Progenitor cell of endocrine pancreas (in vitro differentiated cells): ENCODE results near the gene SARS2. TPM values are rescaled to one million over a fixed set of nuclear protein-coding genes. Genes with fewer than 3 reads are reported as not detected.

Experiments
- DNase-seq: peaks from one replicate; pipeline ENCODE4 v3.0.0; 2021; ENCODE audit warnings: low spot score; ENCODE audit not compliant: unreplicated experiment
- H3K27ac Mint-ChIP-seq: 2 replicates; pipeline ENCODE4 v1.8.0; 2021; ENCODE audit warnings: mild to moderate bottlenecking, moderate library complexity, mixed read lengths
- H3K27me3 Mint-ChIP-seq: 2 replicates; pipeline ENCODE4 v1.8.0; 2021; ENCODE audit warnings: mixed read lengths
- H3K36me3 Mint-ChIP-seq: 2 replicates; pipeline ENCODE4 v1.8.0; 2022; ENCODE audit warnings: mixed read lengths; ENCODE audit not compliant: insufficient read depth
- H3K4me1 Mint-ChIP-seq: 2 replicates; pipeline ENCODE4 v1.8.0; 2021; ENCODE audit warnings: low read depth, mixed read lengths
- H3K4me3 Mint-ChIP-seq: 2 replicates; pipeline ENCODE4 v1.8.0; 2021; ENCODE audit warnings: low read depth, mild to moderate bottlenecking, moderate library complexity, mixed read lengths
- H3K9me3 Mint-ChIP-seq: 2 replicates; pipeline ENCODE4 v1.8.0; 2021; ENCODE audit warnings: low read depth, mixed read lengths
- CTCF ChIP-seq: fragments of 200-600 bp; sonication (generic); IDR thresholded peaks from one replicate; pipeline ENCODE4 v1.5.0; 2021; ENCODE audit warnings: antibody characterized with exemption, mild to moderate bottlenecking; ENCODE audit not compliant: unreplicated experiment
- total RNA-seq: library from RNA; stranded (reverse); gene quantifications from 2 replicates; pipeline ENCODE4 v1.2.1, GENCODE V29; 2021

SARS2 gene
- total RNA-seq, 1 donor from 2014 or later, result 68.2 TPM

DNA sequence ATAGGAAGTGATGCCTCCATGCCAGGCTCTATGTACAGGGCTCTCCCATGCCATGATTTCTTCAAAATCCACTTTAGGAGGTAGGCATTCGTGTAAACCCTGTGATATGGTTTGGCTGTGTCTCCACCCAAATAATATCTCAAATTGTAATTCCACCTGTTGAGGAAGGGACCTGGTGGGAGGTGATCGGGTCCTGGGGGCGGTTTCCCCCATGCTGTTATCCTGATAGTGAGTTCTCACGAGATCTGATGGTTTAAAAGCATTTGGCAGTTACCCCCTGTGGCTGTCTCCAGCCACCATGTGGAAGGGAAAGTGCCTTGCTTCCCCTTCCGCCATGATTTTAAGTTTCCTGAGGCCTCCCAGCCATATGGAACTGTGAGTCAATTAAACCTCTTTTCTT is 8.1 kb downstream of the SARS2 start:
- Mint-ChIP-seq H3K9me3 (no peaks in the 10 kb centered on the region), H3K4me3 (no peak overlapping the region), H3K27ac (no peak overlapping the region), H3K36me3 (peaks cover 14% of the 10 kb centered on the region), H3K27me3 (no peaks in the 10 kb centered on the region), H3K4me1 (no peaks in the 10 kb centered on the region)
- DNase-seq, result no peak
- no peak for TF ChIP-seq CTCF

GRCh38 chr19:38921420-38922274 is 8.9 kb downstream of the SARS2 start:
- H3K4me3 Mint-ChIP-seq, result no peak overlapping the region
- no peaks in the 10 kb centered on the region for H3K9me3 Mint-ChIP-seq
- H3K27me3 Mint-ChIP-seq, result no peaks in the 10 kb centered on the region
- TF ChIP-seq CTCF, result no peak
- DNase-seq, result no peak
- H3K27ac Mint-ChIP-seq, result no peak overlapping the region
- no peaks in the 10 kb centered on the region for H3K4me1 Mint-ChIP-seq
- H3K36me3 Mint-ChIP-seq, result peaks cover 14% of the 10 kb centered on the region

GRCh38 chr19:38920602-38921419 is 9.8 kb downstream of the SARS2 start:
- no peak for DNase-seq
- Mint-ChIP-seq H3K4me1 (no peaks in the 10 kb centered on the region), H3K27me3 (no peaks in the 10 kb centered on the region), H3K36me3 (peaks cover 14% of the 10 kb centered on the region), H3K27ac (no peak overlapping the region), H3K4me3 (no peak overlapping the region), H3K9me3 (no peaks in the 10 kb centered on the region)
- no peak for TF ChIP-seq CTCF

GRCh38 chr19:38919837-38920601 is 10.5 kb downstream of the SARS2 start:
- TF ChIP-seq CTCF, result no peak
- no peak for DNase-seq
- Mint-ChIP-seq H3K36me3 (peaks cover 13% of the 10 kb centered on the region), H3K9me3 (no peaks in the 10 kb centered on the region), H3K4me1 (no peaks in the 10 kb centered on the region), H3K27ac (no peak overlapping the region), H3K4me3 (no peak overlapping the region), H3K27me3 (no peaks in the 10 kb centered on the region)

GRCh38 chr19:38918526-38918925 is 12.0 kb downstream of the SARS2 start:
- DNase-seq, result no peak
- TF ChIP-seq CTCF, result no peak
- H3K36me3 Mint-ChIP-seq, result peaks cover 10% of the 10 kb centered on the region
- H3K9me3 Mint-ChIP-seq, result no peaks in the 10 kb centered on the region
- H3K4me1 Mint-ChIP-seq, result no peaks in the 10 kb centered on the region
- H3K27me3 Mint-ChIP-seq, result no peaks in the 10 kb centered on the region
- no peak overlapping the region for H3K27ac Mint-ChIP-seq
- H3K4me3 Mint-ChIP-seq, result no peak overlapping the region
